HEK293 (cell line): ENCODE data around the gene CD47.

ENCODE experiments used
- KLF8 ChIP-seq: fragments of 450-650 bp; formaldehyde crosslinking; IDR thresholded peaks from 2 replicates; pipeline ENCODE4 v1.5.1; 2016; ENCODE audit warnings: missing biosample characterization, missing genetic modification characterization
- MYNN ChIP-seq: fragments of 450-650 bp; formaldehyde crosslinking; IDR thresholded peaks from 2 replicates; pipeline ENCODE4 v1.5.1; 2016; ENCODE audit warnings: missing biosample characterization, missing genetic modification characterization, borderline replicate concordance
- MZF1 ChIP-seq: fragments of 450-650 bp; formaldehyde crosslinking; IDR thresholded peaks from 2 replicates; pipeline ENCODE4 v1.5.1; 2017; ENCODE audit warnings: missing biosample characterization, missing genetic modification characterization, borderline replicate concordance
- PBX3 ChIP-seq: sonication (generic); formaldehyde crosslinking; IDR thresholded peaks from 2 replicates; pipeline ENCODE4 v1.8.1; 2022; ENCODE audit warnings: mild to moderate bottlenecking, moderate library complexity, missing genetic modification reagents
- TCF7L2 ChIP-seq: IDR thresholded peaks from 2 replicates; pipeline ENCODE4 v1.6.1; 2011; ENCODE audit warnings: low read depth, mild to moderate bottlenecking, inconsistent platforms, low read length, moderate library complexity, borderline replicate concordance
- ZBTB8A ChIP-seq: fragments of 450-650 bp; formaldehyde crosslinking; IDR thresholded peaks from 2 replicates; pipeline ENCODE4 v1.5.1; 2016; ENCODE audit warnings: missing biosample characterization, missing genetic modification characterization
- ZNF133 ChIP-seq: fragments of 450-650 bp; formaldehyde crosslinking; IDR thresholded peaks from 2 replicates; pipeline ENCODE4 v1.5.1; 2016; ENCODE audit warnings: missing biosample characterization, missing genetic modification characterization
- ZNF138 ChIP-seq: fragments of 450-650 bp; formaldehyde crosslinking; IDR thresholded peaks from 2 replicates; pipeline ENCODE4 v1.5.1; 2016; ENCODE audit warnings: missing biosample characterization, missing genetic modification characterization, borderline replicate concordance
- ZNF155 ChIP-seq: fragments of 450-650 bp; formaldehyde crosslinking; IDR thresholded peaks from 2 replicates; pipeline ENCODE4 v1.5.1; 2016; ENCODE audit warnings: missing biosample characterization, missing genetic modification characterization
- ZNF175 ChIP-seq: fragments of 450-650 bp; formaldehyde crosslinking; IDR thresholded peaks from 2 replicates; pipeline ENCODE4 v1.5.1; 2016; ENCODE audit warnings: missing biosample characterization, missing genetic modification characterization
- ZNF549 ChIP-seq: fragments of 450-650 bp; IDR thresholded peaks from 2 replicates; pipeline ENCODE4 v1.5.1; 2018; ENCODE audit warnings: missing biosample characterization, missing genetic modification characterization, mild to moderate bottlenecking, inconsistent platforms, moderate library complexity
- ZNF555 ChIP-seq: fragments of 450-650 bp; formaldehyde crosslinking; conservative IDR thresholded peaks from 2 replicates; pipeline ENCODE4 v1.5.1; 2017; ENCODE audit warnings: missing biosample characterization, mild to moderate bottlenecking, missing genetic modification characterization, inconsistent platforms
- TF ChIP-seq, protein P1 (sequence below): fragments of 450-650 bp; formaldehyde crosslinking; IDR thresholded peaks from 2 replicates; pipeline ENCODE4 v1.5.1; 2016; ENCODE audit warnings: missing biosample characterization, missing genetic modification characterization

- TF ChIP-seq, protein P1, sequence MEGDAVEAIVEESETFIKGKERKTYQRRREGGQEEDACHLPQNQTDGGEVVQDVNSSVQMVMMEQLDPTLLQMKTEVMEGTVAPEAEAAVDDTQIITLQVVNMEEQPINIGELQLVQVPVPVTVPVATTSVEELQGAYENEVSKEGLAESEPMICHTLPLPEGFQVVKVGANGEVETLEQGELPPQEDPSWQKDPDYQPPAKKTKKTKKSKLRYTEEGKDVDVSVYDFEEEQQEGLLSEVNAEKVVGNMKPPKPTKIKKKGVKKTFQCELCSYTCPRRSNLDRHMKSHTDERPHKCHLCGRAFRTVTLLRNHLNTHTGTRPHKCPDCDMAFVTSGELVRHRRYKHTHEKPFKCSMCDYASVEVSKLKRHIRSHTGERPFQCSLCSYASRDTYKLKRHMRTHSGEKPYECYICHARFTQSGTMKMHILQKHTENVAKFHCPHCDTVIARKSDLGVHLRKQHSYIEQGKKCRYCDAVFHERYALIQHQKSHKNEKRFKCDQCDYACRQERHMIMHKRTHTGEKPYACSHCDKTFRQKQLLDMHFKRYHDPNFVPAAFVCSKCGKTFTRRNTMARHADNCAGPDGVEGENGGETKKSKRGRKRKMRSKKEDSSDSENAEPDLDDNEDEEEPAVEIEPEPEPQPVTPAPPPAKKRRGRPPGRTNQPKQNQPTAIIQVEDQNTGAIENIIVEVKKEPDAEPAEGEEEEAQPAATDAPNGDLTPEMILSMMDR (tag by site-specific recombination) = no peak
- no peak for TF ChIP-seq ZNF138 (tag by site-specific recombination)
- no peak for TF ChIP-seq MYNN (tag by site-specific recombination)
- no peak for TF ChIP-seq ZNF155
- TF ChIP-seq PBX3 (CRISPR knock-in tag) = no peak
- no peak for TF ChIP-seq ZNF549 (tag by site-specific recombination)
- TF ChIP-seq ZNF555 (tag by site-specific recombination) = no peak
- no peak for TF ChIP-seq TCF7L2
- no peak for TF ChIP-seq KLF8 (tag by site-specific recombination)
- TF ChIP-seq ZNF133 = no peak
- TF ChIP-seq ZNF175 (tag by site-specific recombination) = no peak
- no peak for TF ChIP-seq MZF1 (tag by site-specific recombination)
- TF ChIP-seq ZBTB8A (tag by site-specific recombination) = no peak
Observed at GRCh38 chr3:108008931-108009639, 81.7 kb downstream of the CD47 start.
